GM06990 (cell line): ENCODE measurements around the gene SSR4.

Source experiments
- DNase-seq: peaks from one replicate; pipeline ENCODE4 v3.0.0-alpha.2; 2011; ENCODE audit not compliant: insufficient read length; ENCODE audit errors: extremely low read depth
- H3K27me3 ChIP-seq: replicated peaks from 2 replicates; pipeline ENCODE4 v1.6.0; 2011; ENCODE audit warnings: low read length; ENCODE audit not compliant: control insufficient read depth, insufficient read depth
- H3K36me3 ChIP-seq: 2 replicates; pipeline ENCODE4 v1.5.1; 2011; ENCODE audit warnings: low read length; ENCODE audit not compliant: control insufficient read depth, insufficient read depth
- H3K4me3 ChIP-seq: replicated peaks from 2 replicates; pipeline ENCODE4 v1.5.1; 2011; ENCODE audit warnings: low read depth, mild to moderate bottlenecking, control low read depth, low read length
- TF ChIP-seq, protein P1 (sequence below): IDR thresholded peaks from 2 replicates; pipeline ENCODE4 v1.5.1; 2011; ENCODE audit warnings: low read length, control low read depth, mild to moderate bottlenecking, inconsistent platforms; ENCODE audit not compliant: insufficient read depth, poor library complexity, severe bottlenecking

The SSR4 gene

GRCh38 chrX:153769158-153769864, 25.2 kb upstream of the SSR4 start:
- Histone ChIP-seq H3K36me3 (no peaks in the 10 kb centered on the region), H3K27me3 (no peaks in the 10 kb centered on the region), H3K4me3 (no peak overlapping the region)
- TF ChIP-seq, protein P1, sequence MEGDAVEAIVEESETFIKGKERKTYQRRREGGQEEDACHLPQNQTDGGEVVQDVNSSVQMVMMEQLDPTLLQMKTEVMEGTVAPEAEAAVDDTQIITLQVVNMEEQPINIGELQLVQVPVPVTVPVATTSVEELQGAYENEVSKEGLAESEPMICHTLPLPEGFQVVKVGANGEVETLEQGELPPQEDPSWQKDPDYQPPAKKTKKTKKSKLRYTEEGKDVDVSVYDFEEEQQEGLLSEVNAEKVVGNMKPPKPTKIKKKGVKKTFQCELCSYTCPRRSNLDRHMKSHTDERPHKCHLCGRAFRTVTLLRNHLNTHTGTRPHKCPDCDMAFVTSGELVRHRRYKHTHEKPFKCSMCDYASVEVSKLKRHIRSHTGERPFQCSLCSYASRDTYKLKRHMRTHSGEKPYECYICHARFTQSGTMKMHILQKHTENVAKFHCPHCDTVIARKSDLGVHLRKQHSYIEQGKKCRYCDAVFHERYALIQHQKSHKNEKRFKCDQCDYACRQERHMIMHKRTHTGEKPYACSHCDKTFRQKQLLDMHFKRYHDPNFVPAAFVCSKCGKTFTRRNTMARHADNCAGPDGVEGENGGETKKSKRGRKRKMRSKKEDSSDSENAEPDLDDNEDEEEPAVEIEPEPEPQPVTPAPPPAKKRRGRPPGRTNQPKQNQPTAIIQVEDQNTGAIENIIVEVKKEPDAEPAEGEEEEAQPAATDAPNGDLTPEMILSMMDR, result no peak
- peak; percentile 6 for DNase-seq

- Histone ChIP-seq H3K36me3 (no peaks in the 10 kb centered on the region), H3K27me3 (no peaks in the 10 kb centered on the region), H3K4me3 (no peak overlapping the region)
- TF ChIP-seq, protein P1, result no peak
- DNase-seq, result no peak
Observed at GRCh38 chrX:153769865-153770600, 24.4 kb upstream of the SSR4 start.

- TF ChIP-seq, protein P1, result no peak
- Histone ChIP-seq H3K4me3 (no peak overlapping the region), H3K36me3 (no peaks in the 10 kb centered on the region), H3K27me3 (no peaks in the 10 kb centered on the region)
- no peak for DNase-seq
Observed at GRCh38 chrX:153770601-153771414, 23.7 kb upstream of the SSR4 start.

- peak; percentile 4 for DNase-seq
- Histone ChIP-seq H3K36me3 (no peaks in the 10 kb centered on the region), H3K4me3 (no peak overlapping the region), H3K27me3 (no peaks in the 10 kb centered on the region)
- TF ChIP-seq, protein P1, result no peak
Observed at GRCh38 chrX:153771415-153772315, 22.8 kb upstream of the SSR4 start.
